GM21515 (cell line): ENCODE measurements around the gene WNT9B.
A peak's percentile ranks its signal among the peaks of the same experiment; 100 is the strongest.
"Not testable (repeated sequence)": the region's sequence is repeated elsewhere in the genome, so short reads cannot be mapped to it uniquely, and the experiment has no call there.

Experiments
- ATAC-seq: cut with Tn5 transposase; IDR thresholded peaks from one replicate; pipeline ENCODE4 v1.9.1; 2021; ENCODE audit not compliant: unreplicated experiment

The WNT9B gene

GRCh38 chr17:46903762-46904672 is 52.6 kb downstream of the WNT9B start:
- no peak for ATAC-seq

DNA sequence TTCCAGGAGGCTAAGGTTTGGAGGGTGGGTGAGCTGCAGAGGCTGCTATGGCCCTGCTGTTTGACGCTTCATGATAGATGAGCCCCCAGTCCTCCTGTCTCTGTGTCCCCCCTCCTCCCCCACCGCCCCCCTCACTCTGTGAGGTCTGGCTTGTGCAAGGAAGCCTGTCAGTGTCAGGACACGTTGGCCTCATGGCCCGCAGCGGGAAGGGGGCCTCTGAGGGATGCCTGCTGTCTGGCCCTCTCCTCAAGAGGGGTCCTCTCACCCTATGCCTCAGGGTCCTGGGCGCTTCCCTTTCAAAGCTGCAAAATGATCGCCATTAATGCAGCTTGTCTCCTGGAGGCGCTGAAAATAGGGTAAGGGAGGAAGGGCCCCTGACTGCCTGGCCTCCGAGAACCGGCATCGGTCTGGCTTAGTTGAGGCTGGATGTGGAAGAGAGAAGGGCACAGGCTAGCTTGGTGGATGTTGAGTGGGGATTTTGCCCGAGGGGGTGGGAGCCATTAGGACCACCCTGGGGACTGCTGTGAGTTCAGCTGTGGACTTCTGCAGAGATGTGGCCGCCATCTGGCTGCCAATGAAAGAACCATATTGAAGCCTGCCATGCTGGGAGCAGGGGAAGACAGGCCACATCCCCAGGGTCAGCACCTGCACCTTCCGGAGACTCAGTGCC is 56.8 kb downstream of the WNT9B start:
- ATAC-seq, result no peak

- no peak for ATAC-seq
These were observed 59.0 kb downstream of the WNT9B start for GRCh38 chr17:46910179-46910927.

DNA sequence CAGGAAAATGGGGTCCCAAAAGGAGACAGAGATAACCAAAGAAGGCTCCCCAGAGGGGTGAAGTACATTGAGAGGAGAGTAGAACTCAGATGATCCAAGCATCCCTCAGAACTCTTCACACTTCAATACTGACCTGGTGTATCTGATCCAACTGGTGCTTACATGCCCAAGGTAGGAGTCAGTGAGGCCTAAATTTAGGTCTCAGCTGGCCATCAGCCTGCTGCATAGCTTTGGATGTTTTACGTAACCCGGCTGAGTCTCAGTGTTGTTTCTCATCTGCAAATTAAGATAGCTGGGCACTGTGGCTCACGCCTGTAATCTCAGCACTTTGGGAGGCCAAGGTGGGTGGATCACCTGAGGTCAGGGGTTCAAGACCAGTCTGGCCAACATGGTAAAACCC is 59.9 kb downstream of the WNT9B start:
- no peak for ATAC-seq

DNA sequence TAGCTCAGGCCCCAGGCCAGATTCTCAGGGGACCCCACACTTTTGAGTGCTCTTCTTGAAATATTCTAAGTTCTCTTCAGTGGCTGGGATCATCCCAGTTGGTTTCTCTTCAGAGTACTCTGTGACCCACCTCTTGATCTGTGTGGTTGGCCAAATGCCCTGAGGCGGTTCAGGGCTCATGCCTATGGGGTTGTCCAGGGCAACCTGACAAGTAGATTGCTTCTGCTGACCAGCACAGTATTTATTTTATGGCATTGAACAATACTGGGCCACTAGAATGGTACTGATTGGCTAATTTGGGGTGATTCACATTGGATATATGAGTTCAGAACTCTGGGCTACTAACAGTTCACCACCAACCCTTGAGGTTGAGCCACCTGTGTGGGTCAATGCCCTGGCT is 64.2 kb downstream of the WNT9B start:
- no peak for ATAC-seq

DNA sequence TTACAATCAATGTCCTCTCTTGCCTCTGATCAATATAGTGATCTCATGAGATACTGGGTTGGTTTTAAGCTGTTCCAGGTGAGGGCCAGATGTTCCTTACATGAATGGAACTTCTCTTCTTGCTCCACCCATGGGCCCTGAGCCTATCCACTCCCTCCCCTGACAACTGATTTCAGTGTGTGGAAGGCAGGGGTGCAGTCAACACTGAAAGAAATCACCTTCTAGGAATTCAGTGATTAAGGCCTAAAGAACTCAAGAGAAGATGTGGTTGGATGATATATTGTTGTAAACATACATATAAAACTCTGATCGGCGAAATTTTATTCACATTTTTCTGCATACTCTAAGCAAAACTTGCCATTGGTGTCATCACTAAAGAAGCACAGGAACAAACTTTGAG is 64.8 kb downstream of the WNT9B start:
- no peak for ATAC-seq

- no peak for ATAC-seq
These were observed 65.2 kb downstream of the WNT9B start for GRCh38 chr17:46916623-46917022.

DNA sequence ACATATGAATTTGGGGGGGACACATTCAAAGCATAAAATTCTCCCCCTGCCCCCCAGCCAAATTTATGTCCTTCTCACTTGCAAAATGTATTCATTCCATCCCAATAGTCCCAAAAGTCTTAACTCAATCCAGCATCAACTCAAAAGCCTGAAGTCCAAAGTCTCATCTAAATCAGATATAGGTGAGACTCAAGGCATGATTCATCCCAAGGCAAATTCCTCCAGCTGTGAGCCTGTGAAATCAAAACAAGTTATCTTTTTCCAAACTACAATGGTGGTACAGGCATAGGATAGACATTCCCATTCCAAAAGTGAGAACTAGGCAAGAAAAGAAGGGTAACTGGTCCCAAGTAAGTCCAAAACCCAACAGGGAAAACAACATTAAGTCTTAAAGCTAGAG is 65.7 kb downstream of the WNT9B start:
- no peak for ATAC-seq

DNA sequence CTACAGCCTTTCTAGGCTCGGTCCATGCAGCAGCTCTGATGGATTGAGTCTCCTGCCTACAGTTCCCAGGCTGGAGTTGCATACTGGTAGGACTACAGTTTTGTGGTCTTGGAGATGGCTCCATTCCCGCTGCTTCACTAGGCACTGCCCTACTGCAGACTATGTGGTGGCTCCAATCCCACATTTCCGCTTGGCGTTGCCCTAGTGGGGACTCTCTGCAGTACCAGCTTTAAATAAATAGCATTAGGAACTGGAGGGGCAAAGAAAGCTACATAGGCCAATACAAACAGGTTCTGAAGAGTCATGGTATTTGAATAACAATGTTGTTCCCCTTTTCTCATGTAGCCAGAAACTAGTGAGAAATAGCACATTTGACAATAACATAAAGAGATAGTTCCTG is 66.1 kb downstream of the WNT9B start:
- ATAC-seq, result no peak

DNA sequence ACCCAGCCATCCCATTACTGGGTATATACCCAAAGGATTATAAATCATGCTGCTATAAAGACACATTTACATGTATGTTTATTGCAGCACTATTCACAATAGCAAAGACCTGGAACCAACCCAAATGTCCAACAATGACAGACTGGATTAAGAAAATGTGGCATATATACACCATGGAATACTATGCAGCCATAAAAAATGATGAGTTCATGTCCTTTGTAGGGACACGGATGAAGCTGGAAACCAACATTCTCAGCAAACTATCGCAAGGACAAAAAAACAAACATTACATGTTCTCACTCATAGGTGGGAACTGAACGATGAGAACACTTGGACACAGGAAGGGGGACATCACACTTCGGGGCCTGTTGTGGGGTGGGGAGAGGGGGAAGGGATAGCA is 70.6 kb downstream of the WNT9B start:
- ATAC-seq, result not testable (repeated sequence)

GRCh38 chr17:46922487-46922803 is 71.1 kb downstream of the WNT9B start:
- ATAC-seq, result peak; percentile 10

DNA sequence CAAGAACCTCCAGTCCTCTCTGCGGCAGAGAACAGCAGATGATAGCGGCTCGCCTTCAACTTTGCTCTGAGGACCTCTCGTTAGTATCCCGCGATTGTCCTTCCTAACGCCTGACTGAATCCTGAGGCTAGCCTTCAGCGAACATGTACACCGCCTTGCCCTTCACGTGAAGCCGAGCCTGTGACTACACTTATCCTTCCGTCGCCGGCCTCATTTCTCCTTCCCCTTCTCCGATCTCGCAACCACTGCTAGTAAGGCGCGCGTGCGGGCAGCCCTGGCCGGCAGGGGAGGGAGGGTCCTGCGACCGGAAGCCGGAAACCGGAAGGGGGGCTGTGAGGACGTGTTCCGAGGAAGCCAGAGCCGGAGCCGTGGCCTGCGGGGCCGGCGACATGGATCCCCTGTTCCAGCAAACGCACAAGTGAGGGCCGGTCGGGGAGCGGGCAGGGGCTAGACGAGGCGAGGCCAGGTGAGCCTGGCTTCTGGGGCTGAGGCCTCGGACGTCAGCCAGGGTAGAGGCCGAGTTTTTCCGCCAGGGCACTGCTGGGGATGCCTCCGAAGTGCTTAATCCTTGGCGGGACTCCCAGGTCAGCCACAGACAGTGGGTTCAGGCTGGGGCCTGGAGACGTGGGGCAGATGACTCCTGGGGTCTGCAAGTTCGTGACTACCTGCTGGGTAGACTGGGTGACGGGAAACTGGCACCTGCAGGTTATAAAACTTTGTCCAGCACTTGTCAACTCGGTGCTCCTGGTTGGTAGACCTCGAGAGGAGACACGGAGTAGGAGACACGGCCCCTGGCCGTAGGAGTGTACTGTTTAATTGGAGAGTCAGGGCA is 71.6 kb downstream of the WNT9B start, which contains the start of gene GOSR2:
Gene GOSR2 (plus strand): TSS at position 357 of the 832 bp plus-strand sequence. CDS start 33 bp downstream, at position 390.
- ATAC-seq, result peak; percentile 87

- ATAC-seq, result no peak
These were observed 73.9 kb downstream of the WNT9B start for GRCh38 chr17:46925185-46925868.

GRCh38 chr17:46928467-46929261 is 77.3 kb downstream of the WNT9B start:
- ATAC-seq, result no peak

GRCh38 chr17:46929413-46929812 is 78.0 kb downstream of the WNT9B start:
- ATAC-seq, result no peak

- no peak for ATAC-seq
These were observed 78.7 kb downstream of the WNT9B start for GRCh38 chr17:46930051-46930450.

GRCh38 chr17:46931596-46931995 is 80.2 kb downstream of the WNT9B start:
- ATAC-seq, result no peak

DNA sequence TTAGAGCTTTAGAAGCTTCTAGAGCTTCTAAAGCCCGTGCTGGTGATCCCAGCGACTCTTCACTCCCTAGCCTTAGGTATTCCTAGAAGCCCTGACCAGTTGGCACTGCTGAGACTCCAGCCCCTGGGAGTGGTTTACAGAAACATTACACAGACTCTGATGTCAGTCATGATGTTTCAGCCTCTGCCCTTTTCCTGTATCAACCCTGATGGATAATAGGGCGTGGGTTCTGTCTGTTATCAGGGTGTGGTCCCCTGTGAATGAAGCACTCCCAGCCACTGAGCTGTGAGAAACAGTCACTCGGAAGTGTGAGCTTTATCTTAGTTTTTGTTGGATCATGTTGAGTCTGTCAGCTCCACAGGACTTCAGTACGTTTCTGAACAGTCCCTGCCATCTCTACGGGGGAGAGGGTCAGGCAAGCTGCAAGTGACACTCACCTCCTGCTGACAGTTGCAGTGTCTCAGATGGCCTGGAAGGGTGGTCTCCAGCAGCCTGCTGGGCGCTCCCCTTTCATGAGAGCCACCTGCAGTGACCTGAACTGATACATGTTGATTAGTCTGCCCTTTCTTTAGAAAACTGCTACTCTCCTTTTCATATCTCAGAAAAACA is 84.4 kb downstream of the WNT9B start:
- no peak for ATAC-seq
